T-helper 2 cell (primary cell): ENCODE measurements around the gene LYSMD3.
A peak's percentile ranks its signal among the peaks of the same experiment; 100 is the strongest.

Experiments
- DNase-seq, 5 experiments: peaks; one replicate each; pipeline versions ENCODE4 v3.0.0 to v3.0.0-alpha.2; 2012 to 2022

LYSMD3 gene

GRCh38 chr5:90479611-90480385 lies 49.6 kb downstream of the LYSMD3 start:
- no peak for DNase-seq

DNA sequence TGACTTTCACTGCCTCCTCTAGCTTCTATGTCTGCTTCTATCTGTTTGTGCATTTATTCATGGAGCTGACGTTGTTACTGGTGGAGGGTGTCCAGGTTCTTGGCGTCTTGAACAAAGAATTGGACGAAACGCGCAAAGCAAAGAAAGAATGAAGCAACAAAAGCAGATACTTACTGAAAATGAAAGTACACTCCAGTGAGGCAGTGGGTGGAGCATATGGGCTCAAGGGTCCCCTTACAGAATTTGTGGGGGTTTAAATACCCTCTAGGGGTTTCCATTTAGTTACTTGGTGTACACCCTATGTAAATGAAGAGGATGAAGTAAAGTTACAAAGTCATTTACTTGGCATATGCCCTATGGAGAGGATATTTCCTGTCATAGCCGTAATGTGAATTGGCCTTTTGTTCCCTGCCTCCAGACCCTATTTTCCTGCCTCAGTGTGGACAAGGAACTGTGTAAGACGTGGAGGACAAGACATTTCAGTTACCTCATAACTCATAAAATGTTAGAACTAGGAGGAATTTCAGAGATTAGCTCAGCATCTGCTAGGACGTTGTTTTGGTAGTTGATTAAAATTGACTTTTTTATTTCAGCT lies 51.7 kb downstream of the LYSMD3 start:
- DNase-seq: no peak

DNA sequence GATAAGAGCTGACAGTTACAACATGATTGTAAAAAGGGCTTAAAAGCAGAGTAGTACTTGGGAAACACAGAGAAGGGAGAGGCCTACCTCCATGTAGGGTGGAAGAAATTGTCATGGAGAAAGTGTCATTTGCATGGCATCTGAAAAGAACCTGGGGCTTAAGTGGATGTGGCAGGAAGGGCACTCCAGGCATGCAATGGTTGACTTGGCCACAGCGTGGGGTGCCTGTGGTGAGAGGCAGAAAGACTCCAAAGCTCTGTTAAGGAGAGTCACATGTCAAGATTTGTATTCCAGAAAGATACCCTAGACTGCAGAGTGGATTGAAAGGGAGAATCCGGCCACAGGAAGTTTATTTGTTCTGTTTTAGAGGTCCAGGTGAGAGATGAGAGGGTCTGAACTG lies 52.3 kb downstream of the LYSMD3 start:
- DNase-seq: peak in 1 of 5 experiments; percentile 4

GRCh38 chr5:90476391-90476790 lies 53.0 kb downstream of the LYSMD3 start:
- DNase-seq: peak in 1 of 5 experiments; percentile 2

DNA sequence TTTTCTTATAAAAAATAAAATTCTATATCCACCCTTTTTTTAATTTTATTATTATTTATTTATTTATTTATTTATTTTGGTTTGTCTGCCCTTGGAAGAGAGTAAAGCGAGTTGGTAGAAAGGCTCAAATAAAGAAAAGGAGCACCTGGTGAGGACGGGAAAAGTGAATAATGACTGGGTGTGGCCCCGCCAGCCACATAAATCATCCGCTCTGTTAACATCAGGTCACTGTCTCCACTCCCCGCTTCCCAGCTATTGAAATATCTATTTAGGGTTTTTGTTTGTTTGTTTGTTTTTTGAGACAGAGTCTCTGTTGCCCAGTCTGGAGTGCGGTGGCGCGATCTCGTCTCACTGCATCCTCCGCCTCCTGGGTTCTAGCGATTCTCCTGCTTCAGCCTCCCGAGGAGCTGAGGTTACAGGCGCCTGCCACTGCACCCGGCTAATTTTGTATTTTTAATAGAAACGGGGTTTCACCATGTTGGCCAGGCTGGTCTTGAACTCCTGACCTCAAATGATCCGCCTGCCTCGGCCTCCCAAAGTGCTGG lies 53.9 kb downstream of the LYSMD3 start:
- no peak for DNase-seq

DNA sequence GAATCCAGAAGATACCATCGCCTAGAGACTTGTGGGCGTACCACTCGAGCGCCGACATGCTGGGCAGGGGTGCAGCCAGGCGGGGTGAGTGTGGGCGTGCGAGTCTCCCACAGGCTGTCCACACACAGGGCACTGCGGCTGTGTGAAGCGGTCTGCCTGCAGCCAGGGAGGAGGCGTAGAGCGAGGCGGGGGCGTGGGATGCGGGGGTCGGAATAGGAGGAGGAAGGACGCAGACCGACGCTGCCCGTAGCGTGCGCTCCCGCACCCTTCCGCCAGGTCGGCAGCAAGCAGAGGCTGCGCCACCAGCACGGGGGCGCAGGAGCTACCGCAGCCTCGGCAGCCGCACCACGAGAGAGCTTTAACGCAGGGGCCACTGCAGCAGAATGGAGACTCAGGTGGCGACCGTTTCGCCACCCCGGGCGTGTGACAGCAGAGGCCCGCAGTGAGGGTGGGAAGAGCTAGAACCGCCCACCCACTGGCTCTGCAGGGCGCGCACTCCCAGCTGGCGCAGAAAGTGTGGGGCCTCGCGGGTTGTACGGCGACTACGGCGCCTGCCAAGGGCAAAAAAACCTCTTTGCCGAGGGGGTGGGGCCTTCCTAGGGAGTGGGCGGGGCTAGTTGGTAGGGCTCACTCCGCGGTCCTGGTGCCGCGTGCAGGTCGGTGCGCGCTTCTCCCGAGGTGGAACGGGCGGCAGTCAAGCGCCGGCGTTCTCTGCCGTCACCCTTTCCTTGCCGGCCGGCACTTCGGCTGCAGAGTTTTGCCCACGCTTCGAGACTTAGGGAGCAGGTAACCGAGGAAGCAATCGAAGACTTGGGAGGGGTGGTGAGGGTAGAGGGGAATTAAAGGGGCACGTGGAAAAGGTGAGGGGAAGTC lies 54.9 kb downstream of the LYSMD3 start, which contains the start of the genes MBLAC2 and POLR3G:
MBLAC2 (minus strand) TSS at position 537 of the 873 bp plus-strand sequence; CDS start at position 58, 479 bp downstream.
POLR3G (plus strand) TSS at position 630 of the 873 bp plus-strand sequence. CDS start 10,704 bp downstream, outside the sequence.
- DNase-seq: peak; percentile 77 to 95 (median 89)

DNA sequence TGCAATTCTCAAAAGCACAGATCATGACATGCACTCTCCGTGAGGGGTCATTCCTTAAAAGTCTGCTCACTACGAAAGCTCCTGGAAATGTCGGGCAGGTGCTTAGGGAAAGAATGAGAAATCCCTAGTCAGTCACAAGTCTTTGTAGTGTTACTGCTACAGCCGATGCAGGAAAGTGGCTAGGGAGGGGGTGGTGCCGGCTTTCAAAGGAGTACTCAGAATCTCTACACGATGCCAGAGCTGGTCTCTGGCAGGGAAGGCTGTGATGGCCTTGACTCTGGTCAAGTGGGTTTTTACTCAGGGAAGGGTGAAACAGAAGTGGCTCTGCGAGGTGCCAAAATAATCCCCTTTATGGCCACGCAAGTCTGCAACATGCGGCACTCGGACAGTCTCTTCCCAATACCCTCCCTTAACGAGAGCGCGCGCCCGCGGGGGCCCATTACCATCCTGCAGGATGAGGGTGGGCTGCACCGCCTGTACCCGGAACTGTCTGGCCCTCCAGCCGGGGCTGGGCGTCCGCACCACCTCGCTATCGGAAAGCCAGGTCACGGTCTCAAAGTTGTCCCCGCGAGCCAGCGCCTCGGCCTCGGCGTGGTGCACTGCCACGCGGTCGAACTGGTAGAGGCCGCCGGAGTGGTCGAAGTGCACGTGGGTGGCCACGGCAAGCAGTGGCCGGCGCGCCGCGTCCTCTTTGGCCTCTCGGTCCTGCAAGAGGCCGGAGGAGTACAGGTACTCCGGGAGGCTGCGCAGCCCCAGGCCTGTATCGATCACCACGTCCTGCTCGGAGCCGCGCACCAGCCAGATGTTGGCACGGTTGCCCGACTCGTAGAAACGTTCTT lies 55.8 kb downstream of the LYSMD3 start:
- peak in 3 of 5 experiments; percentile 4 to 24 (median 7) for DNase-seq

DNA sequence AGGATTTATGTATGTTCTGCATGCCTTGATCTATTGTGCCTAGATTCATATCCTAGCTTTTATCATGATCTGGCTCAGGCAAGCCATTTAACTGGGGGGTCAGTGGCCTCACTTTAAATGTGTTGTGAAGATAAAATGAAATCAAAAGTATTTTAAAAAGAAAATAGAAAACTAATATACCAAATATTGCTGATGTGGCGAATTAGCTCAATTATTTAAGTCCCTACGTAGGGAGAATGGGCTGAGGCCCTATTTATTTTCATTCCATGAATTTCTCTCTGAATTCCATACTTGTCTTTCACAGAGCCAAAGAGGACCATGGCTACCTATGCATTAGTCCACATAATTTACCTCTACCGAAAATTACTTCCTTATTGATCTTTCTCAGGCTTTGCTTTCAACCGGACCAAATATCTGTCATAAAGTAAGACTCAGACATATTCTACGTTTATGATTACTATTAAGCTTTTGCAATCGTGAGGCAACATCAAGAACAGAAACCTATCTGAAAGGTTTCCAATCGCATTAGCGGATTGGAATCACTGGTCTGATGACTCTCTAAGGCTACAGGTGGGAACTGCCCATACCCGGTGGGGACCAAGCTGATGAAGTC lies 56.5 kb downstream of the LYSMD3 start:
- DNase-seq: no peak
